GM12864 (cell line): Measurements from ENCODE around the gene KCNJ11.

Experiments
- DNase-seq: peaks from one replicate; pipeline ENCODE4 v3.0.0-alpha.2; 2011; ENCODE audit warnings: low read depth
- H3K4me3 ChIP-seq: 2 replicates; pipeline ENCODE4 v1.5.1; 2011; ENCODE audit warnings: mild to moderate bottlenecking, low read depth, low read length, control low read depth
- CTCF ChIP-seq: IDR thresholded peaks from 2 replicates; pipeline ENCODE4 v1.5.1; 2011; ENCODE audit warnings: low read depth, mild to moderate bottlenecking, moderate library complexity, low read length, control low read depth, inconsistent platforms; ENCODE audit errors: missing control alignments

KCNJ11 gene

DNA sequence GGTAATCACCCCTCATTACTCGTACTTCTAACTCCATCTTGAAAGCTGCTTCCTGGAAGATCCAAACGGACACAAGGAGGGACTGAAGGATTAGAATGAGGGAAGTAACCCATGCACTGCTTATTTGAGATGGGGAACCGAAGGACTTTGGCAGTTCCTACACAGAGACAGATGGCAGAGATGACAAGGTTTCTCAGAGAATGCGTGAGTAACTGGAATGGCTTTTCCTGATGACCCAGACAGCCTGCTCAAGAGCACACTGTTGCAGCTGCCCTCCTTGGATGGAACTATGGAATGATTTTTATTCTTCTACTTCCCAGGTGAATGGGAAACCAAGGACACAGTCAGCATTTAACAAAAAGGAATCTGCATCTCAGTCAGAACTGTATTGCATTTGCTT, 7.3 kb downstream of the KCNJ11 start:
- H3K4me3 ChIP-seq, result no peak overlapping the region
- TF ChIP-seq CTCF, result no peak
- DNase-seq, result no peak

GRCh38 chr11:17379383-17380180, 8.9 kb downstream of the KCNJ11 start:
- H3K4me3 ChIP-seq, result no peak overlapping the region
- no peak for DNase-seq
- TF ChIP-seq CTCF, result no peak

DNA sequence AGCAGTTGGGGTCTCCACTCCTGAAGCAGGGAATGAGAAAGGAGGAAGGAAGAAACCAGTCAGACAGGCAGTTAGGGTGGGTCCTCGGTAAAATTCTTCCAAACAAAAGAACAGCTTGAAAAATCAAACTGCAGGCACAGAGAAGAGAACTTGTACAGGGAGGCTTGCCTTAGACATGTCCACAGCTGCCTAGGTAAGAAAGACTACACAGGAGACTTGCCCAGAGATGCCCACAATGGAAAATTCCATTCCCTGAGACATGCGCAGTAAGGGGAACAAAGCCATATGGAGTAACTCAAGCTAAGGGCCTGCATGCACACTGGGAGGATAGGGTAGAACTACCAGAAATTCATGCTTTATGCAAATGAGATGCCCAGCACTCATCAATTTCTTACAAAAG, 9.8 kb downstream of the KCNJ11 start:
- H3K4me3 ChIP-seq, result no peak overlapping the region
- no peak for DNase-seq
- no peak for TF ChIP-seq CTCF

DNA sequence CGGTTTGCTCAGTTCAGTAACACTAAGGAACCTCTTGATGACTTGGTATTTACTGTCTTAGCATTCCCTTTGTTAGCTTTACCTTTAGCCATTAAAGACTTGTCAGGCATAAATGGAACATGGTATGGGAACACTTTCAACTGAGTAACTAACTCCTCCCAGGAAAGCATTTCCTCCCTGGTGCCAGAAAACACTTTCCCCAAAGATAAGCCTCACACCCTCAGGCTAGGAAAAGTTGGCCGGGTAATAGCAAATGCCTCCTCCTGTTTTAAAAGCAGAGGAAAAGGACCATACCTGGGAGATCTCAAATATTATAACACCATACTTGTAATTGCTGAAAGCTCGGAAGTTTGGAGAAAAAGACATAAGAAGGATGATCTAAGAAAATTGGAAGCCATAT, 12.0 kb downstream of the KCNJ11 start:
- no peak for TF ChIP-seq CTCF
- no peak for DNase-seq
- no peak overlapping the region for H3K4me3 ChIP-seq

GRCh38 chr11:17375547-17375946, 12.9 kb downstream of the KCNJ11 start:
- TF ChIP-seq CTCF, result no peak
- DNase-seq, result no peak
- H3K4me3 ChIP-seq, result no peak overlapping the region

DNA sequence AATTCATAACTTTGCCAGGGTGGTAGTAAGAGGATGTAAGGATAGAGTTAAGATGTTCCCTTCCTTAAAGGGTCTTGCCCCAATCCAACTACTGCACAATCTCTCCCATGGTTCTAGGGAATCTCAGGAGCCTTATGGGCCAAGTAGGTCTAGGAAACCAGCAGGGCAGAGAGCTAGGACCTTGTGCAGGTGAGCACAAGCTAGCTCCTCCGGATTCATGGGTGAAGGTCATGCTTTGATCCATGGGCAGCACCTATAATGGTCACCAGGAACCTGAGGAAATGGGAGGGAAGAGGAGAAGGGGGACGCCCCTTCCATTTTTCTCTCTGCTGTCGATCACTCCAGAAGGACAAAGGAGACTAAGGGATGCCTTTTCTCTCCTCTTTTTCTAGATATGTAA, 16.8 kb downstream of the KCNJ11 start:
- no peak overlapping the region for H3K4me3 ChIP-seq
- no peak for DNase-seq
- no peak for TF ChIP-seq CTCF

- DNase-seq, result no peak
- no peak overlapping the region for H3K4me3 ChIP-seq
- no peak for TF ChIP-seq CTCF
Observed at GRCh38 chr11:17369684-17370243, 18.7 kb downstream of the KCNJ11 start.
